C1 segment of cervical spinal cord (tissue), 14 donors: ENCODE results near the gene POLDIP2.

Experiments used
- DNase-seq, 14 donors: peaks; one replicate each; lab custom pipeline; 2025; lab: John Stamatoyannopoulos, UW

The POLDIP2 gene

DNA sequence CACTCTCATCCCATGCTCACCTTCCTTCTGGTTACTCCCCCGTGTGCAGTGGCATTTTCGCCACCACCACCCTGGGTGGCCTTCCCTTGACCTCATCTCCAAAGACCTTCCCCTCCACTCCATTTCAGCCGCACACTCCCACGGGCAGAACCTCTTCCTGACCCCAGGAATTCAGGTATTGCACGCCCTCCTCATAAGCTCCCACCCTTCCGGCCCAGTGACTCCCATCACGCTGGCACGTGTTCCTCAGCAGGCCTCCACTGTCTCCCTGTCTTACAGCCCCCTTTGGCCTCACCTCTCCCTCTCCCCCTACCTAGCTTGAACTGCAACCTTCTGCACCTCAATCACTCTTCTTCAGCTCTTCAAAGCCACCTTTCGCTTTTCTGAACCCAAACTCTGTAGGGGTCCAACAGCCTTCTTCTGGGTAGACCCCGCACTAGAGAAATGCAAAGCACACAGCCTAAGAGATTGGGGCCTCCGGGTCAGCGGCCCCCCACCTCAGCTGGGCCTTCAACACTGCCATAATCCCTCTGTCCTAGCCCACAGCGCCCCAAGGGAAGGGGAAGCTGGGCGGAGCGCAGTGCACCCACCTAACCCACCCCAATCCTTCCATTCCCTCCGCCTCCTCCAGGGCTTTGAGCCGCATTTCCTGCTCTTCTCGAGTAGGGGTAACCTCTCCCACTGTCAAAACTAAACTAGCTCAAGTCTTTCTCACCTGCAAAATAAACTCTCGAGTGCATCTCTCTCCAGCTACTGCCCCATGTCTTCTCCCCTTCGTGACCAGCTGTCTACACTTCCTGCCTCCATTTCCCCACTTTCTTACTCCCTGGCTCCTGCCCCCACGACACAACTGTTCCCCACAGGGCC is 40.0 kb downstream of the POLDIP2 start:
- no peak for DNase-seq

DNA sequence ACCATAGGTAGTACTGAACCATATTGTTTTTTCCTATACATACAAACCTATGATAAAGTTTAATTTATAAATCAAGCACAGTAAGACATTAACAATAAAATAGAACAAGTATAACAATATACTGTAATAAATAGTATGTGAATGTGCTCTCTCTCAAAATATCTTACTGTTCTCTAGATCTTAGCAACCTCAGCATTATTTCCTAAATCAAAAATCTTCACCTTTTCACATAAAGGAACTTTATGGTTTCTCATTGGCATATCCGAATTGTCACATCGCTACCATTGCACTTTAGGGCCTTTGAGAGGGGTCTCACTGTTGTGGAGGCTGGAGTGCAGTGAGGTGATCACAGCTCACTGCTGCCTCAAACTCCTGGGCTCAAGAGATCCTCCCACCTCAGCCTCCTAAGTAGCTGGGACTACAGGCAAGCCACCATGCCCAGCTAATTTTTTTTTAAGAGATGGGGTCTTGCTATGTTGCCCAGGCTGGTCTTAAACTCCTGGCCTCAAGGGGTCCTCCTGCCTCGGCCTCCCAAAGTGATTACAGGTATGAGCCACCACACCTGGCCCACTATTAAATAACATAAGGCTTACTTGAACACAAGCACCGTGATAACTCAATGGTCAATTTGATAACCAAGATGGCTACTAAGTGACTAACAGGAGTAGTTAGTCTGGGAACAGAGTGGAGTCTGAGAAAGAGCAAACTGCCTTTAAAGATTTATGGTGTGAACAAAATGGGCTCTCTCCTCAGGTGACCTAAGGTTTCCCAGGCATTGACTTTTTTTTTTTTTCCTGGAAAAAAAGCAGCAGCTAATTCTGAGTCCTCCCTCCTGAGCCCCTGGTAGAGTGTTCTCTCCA is 41.3 kb downstream of the POLDIP2 start:
- DNase-seq: no peak

- DNase-seq: no peak
These were observed 43.5 kb downstream of the POLDIP2 start for GRCh38 chr17:28313841-28314240.

- DNase-seq: no peak
These were observed 50.3 kb downstream of the POLDIP2 start for GRCh38 chr17:28306954-28307401.

DNA sequence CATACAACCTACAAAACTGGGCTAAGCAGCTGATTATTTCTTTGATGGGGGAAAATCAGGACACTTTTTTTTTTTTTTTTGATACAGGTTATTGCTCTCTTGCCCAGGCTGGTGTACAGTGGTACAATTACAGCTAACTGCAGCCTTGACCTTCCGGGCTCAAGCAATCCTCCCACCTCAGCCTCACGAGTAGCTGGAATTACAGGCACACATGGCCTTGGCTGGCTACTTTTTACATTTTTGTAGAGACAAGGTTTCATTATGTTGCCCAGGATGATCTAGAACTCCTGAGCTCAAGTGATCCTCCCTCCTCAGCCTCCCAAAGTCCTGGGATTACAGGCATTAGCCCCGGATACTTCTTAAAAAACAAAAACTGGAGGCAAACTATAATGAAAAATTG is 58.9 kb downstream of the POLDIP2 start:
- no peak for DNase-seq
